ENCODE measurements around the gene PDF.

DNA sequence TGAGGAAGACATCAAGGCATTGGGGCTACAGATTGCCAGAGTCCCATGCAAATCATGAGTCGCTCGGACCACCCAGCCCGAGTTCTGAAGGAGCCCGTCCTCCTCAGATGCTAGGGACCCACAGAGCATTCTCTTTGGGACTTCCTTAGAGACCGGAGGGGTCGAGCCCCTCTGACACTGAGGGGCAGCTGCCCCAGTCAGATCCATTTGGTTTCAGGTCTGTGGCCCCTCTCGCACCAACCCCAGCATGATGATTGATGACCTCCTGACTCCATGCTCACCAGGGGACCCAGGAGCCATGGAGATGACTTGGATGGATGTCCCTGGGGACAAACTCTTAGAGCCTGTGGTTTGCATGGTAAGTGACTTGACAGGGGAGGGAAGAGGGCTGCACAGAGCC is 8.0 kb downstream of the PDF start:
- TF ChIP-seq ZBTB7A (IDR thresholded peaks at IDR 0.05; ENCODE audit: low read depth) (no peak), CEBPB (IDR thresholded peaks at IDR 0.05) (no peak), EP300 (IDR thresholded peaks at IDR 0.05; ENCODE audit: borderline replicate concordance) (no peak), TAF1 (IDR thresholded peaks at IDR 0.05; ENCODE audit: low read depth) (no peak)
- TF ChIP-seq, protein P1, sequence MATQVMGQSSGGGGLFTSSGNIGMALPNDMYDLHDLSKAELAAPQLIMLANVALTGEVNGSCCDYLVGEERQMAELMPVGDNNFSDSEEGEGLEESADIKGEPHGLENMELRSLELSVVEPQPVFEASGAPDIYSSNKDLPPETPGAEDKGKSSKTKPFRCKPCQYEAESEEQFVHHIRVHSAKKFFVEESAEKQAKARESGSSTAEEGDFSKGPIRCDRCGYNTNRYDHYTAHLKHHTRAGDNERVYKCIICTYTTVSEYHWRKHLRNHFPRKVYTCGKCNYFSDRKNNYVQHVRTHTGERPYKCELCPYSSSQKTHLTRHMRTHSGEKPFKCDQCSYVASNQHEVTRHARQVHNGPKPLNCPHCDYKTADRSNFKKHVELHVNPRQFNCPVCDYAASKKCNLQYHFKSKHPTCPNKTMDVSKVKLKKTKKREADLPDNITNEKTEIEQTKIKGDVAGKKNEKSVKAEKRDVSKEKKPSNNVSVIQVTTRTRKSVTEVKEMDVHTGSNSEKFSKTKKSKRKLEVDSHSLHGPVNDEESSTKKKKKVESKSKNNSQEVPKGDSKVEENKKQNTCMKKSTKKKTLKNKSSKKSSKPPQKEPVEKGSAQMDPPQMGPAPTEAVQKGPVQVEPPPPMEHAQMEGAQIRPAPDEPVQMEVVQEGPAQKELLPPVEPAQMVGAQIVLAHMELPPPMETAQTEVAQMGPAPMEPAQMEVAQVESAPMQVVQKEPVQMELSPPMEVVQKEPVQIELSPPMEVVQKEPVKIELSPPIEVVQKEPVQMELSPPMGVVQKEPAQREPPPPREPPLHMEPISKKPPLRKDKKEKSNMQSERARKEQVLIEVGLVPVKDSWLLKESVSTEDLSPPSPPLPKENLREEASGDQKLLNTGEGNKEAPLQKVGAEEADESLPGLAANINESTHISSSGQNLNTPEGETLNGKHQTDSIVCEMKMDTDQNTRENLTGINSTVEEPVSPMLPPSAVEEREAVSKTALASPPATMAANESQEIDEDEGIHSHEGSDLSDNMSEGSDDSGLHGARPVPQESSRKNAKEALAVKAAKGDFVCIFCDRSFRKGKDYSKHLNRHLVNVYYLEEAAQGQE (IDR thresholded peaks at IDR 0.05; ENCODE audit: low read depth): no peak

Data from Ishikawa (cell line).